ENCODE data around the gene CD24. TPM values are rescaled to one million over a fixed set of nuclear protein-coding genes. Genes with fewer than 3 reads are reported as not detected.

The CD24 gene
- total RNA-seq, 1 experiment from 2014 or later, result 1,551 TPM

- Histone ChIP-seq H4K5ac (ENCODE audit: insufficient read length, low read depth, low read length) (no peak overlapping the region), H2AFZ (ENCODE audit: low read length) (no peak overlapping the region), H3K56ac (ENCODE audit: insufficient read length, low read depth, low read length) (no peak overlapping the region), H4K91ac (ENCODE audit: insufficient read length, low read depth, low read length) (no peak overlapping the region), H3K23ac (ENCODE audit: insufficient read length, low read depth, low read length) (no peak overlapping the region), H2BK5ac (ENCODE audit: insufficient read length, low read length) (no peak overlapping the region), H3K79me2 (ENCODE audit: insufficient read depth, low read length) (no peaks in the 10 kb centered on the region), H3K4me1 (ENCODE audit: insufficient read depth, low read length) (no peaks in the 10 kb centered on the region), H2BK12ac (ENCODE audit: insufficient read length, low read depth, low read length) (no peak overlapping the region), H3K4ac (ENCODE audit: low read depth, low read length) (no peak overlapping the region), H3K9me3 (ENCODE audit: control insufficient read depth, low read depth, low read length) (no peaks in the 10 kb centered on the region), H3K23me2 (ENCODE audit: insufficient read length, low read depth, low read length, poor library complexity, severe bottlenecking) (no peaks in the 10 kb centered on the region), H4K20me1 (ENCODE audit: control insufficient read depth, insufficient read depth, insufficient read length) (no peaks in the 10 kb centered on the region), H3T11ph (ENCODE audit: low read length) (no peak overlapping the region), H2BK15ac (ENCODE audit: low read depth, low read length) (no peak overlapping the region), H3K18ac (ENCODE audit: insufficient read length, low read depth, low read length) (no peak overlapping the region), H3K27ac (ENCODE audit: insufficient read length, low read depth, low read length) (no peak overlapping the region), H2AK5ac (ENCODE audit: insufficient read length, low read length) (no peak overlapping the region), H3K4me2 (ENCODE audit: insufficient read depth, insufficient read length, low read length) (no peak overlapping the region), H3K79me1 (ENCODE audit: insufficient read depth, low read depth, low read length, poor library complexity, severe bottlenecking) (no peaks in the 10 kb centered on the region), H3K9ac (ENCODE audit: extremely low read depth, insufficient read length, low read length) (no peak overlapping the region), H3K14ac (ENCODE audit: insufficient read depth, low read length) (no peak overlapping the region), H2BK120ac (ENCODE audit: low read depth, low read length, poor library complexity, severe bottlenecking) (no peak overlapping the region), H3K27me3 (ENCODE audit: insufficient read depth, low read length) (no peaks in the 10 kb centered on the region), H2BK20ac (ENCODE audit: low read depth, low read length, poor library complexity, severe bottlenecking) (no peak overlapping the region), H4K8ac (replicated peaks; ENCODE audit: insufficient read length, low read depth, low read length) (no peak overlapping the region)
- H3K27me3 Mint-ChIP-seq (ENCODE audit: low read depth), result no peaks in the 10 kb centered on the region
- WGBS (ENCODE audit: extremely low coverage, insufficient read length, low lambda C conversion rate), result no CpG with 5 or more reads among the region's 2 CpGs
- H3K36me3 Mint-ChIP-seq (ENCODE audit: insufficient read depth in 1 of 3, low read depth in 3 of 3), result no peaks in the 10 kb centered on the region; a peak in 3 of 7 replicates
- no peak for DNase-seq
- H3K27ac Mint-ChIP-seq, result no peak overlapping the region
- H3K4me3 Mint-ChIP-seq, result no peak overlapping the region
- TF ChIP-seq CTCF (conservative IDR thresholded peaks at IDR 0.05), result no peak
- H3K4me1 Mint-ChIP-seq, result no peaks in the 10 kb centered on the region
- no peaks in the 10 kb centered on the region for H3K9me3 Mint-ChIP-seq
Observed at GRCh38 chr6:106961801-106962200, 12.7 kb downstream of the CD24 start.

Data from H9 (cell line).